ENCODE data around the gene MAPKAPK2.

DNA sequence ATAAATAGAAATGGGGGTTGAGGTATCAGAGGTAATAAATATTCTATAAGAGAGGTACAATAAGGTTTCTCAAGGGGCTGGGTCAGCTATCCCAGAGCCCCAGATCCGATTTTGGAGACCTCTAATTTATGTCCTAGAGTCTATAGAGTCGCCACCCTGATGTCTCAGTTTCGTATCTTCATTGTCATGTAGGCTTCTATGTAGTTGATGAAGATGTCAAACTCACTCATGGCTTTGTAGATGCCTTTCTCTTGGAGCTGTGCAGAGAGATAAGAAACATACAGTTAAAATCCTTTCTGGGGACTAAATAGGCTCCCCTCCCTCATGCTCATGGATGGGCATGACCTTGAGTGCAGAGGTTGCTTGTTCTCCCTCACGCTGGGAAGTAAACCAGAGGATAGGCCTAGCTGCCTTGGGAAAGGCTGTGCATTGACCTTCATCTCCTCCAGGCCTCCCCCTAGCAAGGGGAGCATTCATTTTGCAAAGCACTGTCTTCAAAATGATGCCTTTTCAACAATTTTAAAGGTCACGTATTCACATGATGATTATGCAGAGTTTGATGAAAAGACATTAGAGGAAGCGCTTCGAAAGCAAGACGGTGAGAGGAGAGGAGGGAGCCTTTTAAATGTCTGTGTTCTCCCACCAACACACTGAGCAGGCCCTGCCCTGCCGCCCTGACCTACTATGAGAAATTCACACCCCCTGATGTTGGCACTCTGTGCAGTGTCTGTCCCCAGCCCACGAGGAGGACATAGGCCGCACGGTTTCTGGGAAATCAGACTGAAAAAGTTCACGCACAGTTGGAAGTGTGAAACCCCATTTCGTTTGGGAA lies 84.0 kb downstream of the MAPKAPK2 start:
- TF ChIP-seq, protein P1, sequence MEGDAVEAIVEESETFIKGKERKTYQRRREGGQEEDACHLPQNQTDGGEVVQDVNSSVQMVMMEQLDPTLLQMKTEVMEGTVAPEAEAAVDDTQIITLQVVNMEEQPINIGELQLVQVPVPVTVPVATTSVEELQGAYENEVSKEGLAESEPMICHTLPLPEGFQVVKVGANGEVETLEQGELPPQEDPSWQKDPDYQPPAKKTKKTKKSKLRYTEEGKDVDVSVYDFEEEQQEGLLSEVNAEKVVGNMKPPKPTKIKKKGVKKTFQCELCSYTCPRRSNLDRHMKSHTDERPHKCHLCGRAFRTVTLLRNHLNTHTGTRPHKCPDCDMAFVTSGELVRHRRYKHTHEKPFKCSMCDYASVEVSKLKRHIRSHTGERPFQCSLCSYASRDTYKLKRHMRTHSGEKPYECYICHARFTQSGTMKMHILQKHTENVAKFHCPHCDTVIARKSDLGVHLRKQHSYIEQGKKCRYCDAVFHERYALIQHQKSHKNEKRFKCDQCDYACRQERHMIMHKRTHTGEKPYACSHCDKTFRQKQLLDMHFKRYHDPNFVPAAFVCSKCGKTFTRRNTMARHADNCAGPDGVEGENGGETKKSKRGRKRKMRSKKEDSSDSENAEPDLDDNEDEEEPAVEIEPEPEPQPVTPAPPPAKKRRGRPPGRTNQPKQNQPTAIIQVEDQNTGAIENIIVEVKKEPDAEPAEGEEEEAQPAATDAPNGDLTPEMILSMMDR (tag by site-specific recombination; IDR thresholded peaks at IDR 0.05): no peak
- TF ChIP-seq ZFP3 (tag by site-specific recombination; IDR thresholded peaks at IDR 0.05; ENCODE audit: low read depth): no peak
- TF ChIP-seq, protein P2, sequence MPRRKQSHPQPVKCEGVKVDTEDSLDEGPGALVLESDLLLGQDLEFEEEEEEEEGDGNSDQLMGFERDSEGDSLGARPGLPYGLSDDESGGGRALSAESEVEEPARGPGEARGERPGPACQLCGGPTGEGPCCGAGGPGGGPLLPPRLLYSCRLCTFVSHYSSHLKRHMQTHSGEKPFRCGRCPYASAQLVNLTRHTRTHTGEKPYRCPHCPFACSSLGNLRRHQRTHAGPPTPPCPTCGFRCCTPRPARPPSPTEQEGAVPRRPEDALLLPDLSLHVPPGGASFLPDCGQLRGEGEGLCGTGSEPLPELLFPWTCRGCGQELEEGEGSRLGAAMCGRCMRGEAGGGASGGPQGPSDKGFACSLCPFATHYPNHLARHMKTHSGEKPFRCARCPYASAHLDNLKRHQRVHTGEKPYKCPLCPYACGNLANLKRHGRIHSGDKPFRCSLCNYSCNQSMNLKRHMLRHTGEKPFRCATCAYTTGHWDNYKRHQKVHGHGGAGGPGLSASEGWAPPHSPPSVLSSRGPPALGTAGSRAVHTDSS (tag by site-specific recombination; IDR thresholded peaks at IDR 0.05): no peak
- TF ChIP-seq GLI2 (tag by site-specific recombination; IDR thresholded peaks at IDR 0.05; ENCODE audit: borderline replicate concordance, low read depth): no peak
- no peak for TF ChIP-seq ZNF18 (tag by site-specific recombination; IDR thresholded peaks at IDR 0.05)
- no peak for TF ChIP-seq ZBTB11 (tag by site-specific recombination; conservative IDR thresholded peaks at IDR 0.05; ENCODE audit: low read depth)
- TF ChIP-seq, protein P3, sequence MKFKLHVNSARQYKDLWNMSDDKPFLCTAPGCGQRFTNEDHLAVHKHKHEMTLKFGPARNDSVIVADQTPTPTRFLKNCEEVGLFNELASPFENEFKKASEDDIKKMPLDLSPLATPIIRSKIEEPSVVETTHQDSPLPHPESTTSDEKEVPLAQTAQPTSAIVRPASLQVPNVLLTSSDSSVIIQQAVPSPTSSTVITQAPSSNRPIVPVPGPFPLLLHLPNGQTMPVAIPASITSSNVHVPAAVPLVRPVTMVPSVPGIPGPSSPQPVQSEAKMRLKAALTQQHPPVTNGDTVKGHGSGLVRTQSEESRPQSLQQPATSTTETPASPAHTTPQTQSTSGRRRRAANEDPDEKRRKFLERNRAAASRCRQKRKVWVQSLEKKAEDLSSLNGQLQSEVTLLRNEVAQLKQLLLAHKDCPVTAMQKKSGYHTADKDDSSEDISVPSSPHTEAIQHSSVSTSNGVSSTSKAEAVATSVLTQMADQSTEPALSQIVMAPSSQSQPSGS (tag by site-specific recombination; IDR thresholded peaks at IDR 0.05; ENCODE audit: low read depth): no peak
- TF ChIP-seq, protein P4, sequence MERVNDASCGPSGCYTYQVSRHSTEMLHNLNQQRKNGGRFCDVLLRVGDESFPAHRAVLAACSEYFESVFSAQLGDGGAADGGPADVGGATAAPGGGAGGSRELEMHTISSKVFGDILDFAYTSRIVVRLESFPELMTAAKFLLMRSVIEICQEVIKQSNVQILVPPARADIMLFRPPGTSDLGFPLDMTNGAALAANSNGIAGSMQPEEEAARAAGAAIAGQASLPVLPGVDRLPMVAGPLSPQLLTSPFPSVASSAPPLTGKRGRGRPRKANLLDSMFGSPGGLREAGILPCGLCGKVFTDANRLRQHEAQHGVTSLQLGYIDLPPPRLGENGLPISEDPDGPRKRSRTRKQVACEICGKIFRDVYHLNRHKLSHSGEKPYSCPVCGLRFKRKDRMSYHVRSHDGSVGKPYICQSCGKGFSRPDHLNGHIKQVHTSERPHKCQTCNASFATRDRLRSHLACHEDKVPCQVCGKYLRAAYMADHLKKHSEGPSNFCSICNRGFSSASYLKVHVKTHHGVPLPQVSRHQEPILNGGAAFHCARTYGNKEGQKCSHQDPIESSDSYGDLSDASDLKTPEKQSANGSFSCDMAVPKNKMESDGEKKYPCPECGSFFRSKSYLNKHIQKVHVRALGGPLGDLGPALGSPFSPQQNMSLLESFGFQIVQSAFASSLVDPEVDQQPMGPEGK (tag by site-specific recombination; IDR thresholded peaks at IDR 0.05): no peak
- TF ChIP-seq, protein P5, sequence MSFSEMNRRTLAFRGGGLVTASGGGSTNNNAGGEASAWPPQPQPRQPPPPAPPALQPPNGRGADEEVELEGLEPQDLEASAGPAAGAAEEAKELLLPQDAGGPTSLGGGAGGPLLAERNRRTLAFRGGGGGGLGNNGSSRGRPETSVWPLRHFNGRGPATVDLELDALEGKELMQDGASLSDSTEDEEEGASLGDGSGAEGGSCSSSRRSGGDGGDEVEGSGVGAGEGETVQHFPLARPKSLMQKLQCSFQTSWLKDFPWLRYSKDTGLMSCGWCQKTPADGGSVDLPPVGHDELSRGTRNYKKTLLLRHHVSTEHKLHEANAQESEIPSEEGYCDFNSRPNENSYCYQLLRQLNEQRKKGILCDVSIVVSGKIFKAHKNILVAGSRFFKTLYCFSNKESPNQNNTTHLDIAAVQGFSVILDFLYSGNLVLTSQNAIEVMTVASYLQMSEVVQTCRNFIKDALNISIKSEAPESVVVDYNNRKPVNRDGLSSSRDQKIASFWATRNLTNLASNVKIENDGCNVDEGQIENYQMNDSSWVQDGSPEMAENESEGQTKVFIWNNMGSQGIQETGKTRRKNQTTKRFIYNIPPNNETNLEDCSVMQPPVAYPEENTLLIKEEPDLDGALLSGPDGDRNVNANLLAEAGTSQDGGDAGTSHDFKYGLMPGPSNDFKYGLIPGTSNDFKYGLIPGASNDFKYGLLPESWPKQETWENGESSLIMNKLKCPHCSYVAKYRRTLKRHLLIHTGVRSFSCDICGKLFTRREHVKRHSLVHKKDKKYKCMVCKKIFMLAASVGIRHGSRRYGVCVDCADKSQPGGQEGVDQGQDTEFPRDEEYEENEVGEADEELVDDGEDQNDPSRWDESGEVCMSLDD (tag by site-specific recombination; IDR thresholded peaks at IDR 0.05): no peak
- no peak for TF ChIP-seq ZNF10 (tag by site-specific recombination; IDR thresholded peaks at IDR 0.05)
- no peak for TF ChIP-seq ZNF776 (tag by site-specific recombination; IDR thresholded peaks at IDR 0.05; ENCODE audit: borderline replicate concordance)
- TF ChIP-seq IKZF3 (tag by site-specific recombination; IDR thresholded peaks at IDR 0.05): no peak
- TF ChIP-seq ZBTB21 (tag by site-specific recombination; IDR thresholded peaks at IDR 0.05): no peak

Measured in HEK293 (cell line).